ENCODE results near the gene TFAP2E.

The TFAP2E gene

GRCh38 chr1:35561972-35562680 lies 11.0 kb upstream of the TFAP2E start:
- TF ChIP-seq RARB (CRISPR knock-in tag; IDR thresholded peaks at IDR 0.05), result no peak
- TF ChIP-seq GLIS3 (CRISPR knock-in tag; IDR thresholded peaks at IDR 0.05), result no peak
- TF ChIP-seq ZC3H10 (CRISPR knock-in tag; IDR thresholded peaks at IDR 0.05), result no peak
- no peak for TF ChIP-seq ZFP30 (CRISPR knock-in tag; IDR thresholded peaks at IDR 0.05)
- TF ChIP-seq ESRRG (CRISPR knock-in tag; IDR thresholded peaks at IDR 0.05), result no peak
- no peak for TF ChIP-seq TOX (CRISPR knock-in tag; IDR thresholded peaks at IDR 0.05; ENCODE audit: borderline replicate concordance)
- TF ChIP-seq TSHZ2 (CRISPR knock-in tag; IDR thresholded peaks at IDR 0.05), result no peak
- TF ChIP-seq ARNTL (CRISPR knock-in tag; IDR thresholded peaks at IDR 0.05; ENCODE audit: borderline replicate concordance, low read depth), result no peak
- TF ChIP-seq CSDC2 (CRISPR knock-in tag; IDR thresholded peaks at IDR 0.05), result no peak
- TF ChIP-seq ZNF8 (CRISPR knock-in tag; IDR thresholded peaks at IDR 0.05), result no peak
- no peak for TF ChIP-seq ZNF565 (CRISPR knock-in tag; conservative IDR thresholded peaks at IDR 0.05; ENCODE audit: low read depth)
- TF ChIP-seq TCF4 (CRISPR knock-in tag; IDR thresholded peaks at IDR 0.05; ENCODE audit: borderline replicate concordance), result no peak
- no peak for TF ChIP-seq ZFP3 (CRISPR knock-in tag; IDR thresholded peaks at IDR 0.05)
- no peak for TF ChIP-seq PPARA (CRISPR knock-in tag; IDR thresholded peaks at IDR 0.05; ENCODE audit: borderline replicate concordance)
- TF ChIP-seq SNAI2 (CRISPR knock-in tag; IDR thresholded peaks at IDR 0.05), result no peak
- no peak for TF ChIP-seq OSR1 (CRISPR knock-in tag; IDR thresholded peaks at IDR 0.05)
- no peak for TF ChIP-seq ZNF70 (CRISPR knock-in tag; IDR thresholded peaks at IDR 0.05)
- TF ChIP-seq POU6F1 (CRISPR knock-in tag; IDR thresholded peaks at IDR 0.05; ENCODE audit: borderline replicate concordance, low read depth), result no peak
- no peak for ATAC-seq

- no peak for TF ChIP-seq ZNF565 (CRISPR knock-in tag; conservative IDR thresholded peaks at IDR 0.05; ENCODE audit: low read depth)
- TF ChIP-seq, protein P1, sequence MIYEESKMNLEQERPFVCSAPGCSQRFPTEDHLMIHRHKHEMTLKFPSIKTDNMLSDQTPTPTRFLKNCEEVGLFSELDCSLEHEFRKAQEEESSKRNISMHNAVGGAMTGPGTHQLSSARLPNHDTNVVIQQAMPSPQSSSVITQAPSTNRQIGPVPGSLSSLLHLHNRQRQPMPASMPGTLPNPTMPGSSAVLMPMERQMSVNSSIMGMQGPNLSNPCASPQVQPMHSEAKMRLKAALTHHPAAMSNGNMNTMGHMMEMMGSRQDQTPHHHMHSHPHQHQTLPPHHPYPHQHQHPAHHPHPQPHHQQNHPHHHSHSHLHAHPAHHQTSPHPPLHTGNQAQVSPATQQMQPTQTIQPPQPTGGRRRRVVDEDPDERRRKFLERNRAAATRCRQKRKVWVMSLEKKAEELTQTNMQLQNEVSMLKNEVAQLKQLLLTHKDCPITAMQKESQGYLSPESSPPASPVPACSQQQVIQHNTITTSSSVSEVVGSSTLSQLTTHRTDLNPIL (CRISPR knock-in tag; IDR thresholded peaks at IDR 0.05; ENCODE audit: low read depth), result no peak
- no peak for TF ChIP-seq TOX (CRISPR knock-in tag; IDR thresholded peaks at IDR 0.05; ENCODE audit: borderline replicate concordance)
- ATAC-seq, result no peak
Measured at GRCh38 chr1:35563166-35563565, 9.9 kb upstream of the TFAP2E start.

DNA sequence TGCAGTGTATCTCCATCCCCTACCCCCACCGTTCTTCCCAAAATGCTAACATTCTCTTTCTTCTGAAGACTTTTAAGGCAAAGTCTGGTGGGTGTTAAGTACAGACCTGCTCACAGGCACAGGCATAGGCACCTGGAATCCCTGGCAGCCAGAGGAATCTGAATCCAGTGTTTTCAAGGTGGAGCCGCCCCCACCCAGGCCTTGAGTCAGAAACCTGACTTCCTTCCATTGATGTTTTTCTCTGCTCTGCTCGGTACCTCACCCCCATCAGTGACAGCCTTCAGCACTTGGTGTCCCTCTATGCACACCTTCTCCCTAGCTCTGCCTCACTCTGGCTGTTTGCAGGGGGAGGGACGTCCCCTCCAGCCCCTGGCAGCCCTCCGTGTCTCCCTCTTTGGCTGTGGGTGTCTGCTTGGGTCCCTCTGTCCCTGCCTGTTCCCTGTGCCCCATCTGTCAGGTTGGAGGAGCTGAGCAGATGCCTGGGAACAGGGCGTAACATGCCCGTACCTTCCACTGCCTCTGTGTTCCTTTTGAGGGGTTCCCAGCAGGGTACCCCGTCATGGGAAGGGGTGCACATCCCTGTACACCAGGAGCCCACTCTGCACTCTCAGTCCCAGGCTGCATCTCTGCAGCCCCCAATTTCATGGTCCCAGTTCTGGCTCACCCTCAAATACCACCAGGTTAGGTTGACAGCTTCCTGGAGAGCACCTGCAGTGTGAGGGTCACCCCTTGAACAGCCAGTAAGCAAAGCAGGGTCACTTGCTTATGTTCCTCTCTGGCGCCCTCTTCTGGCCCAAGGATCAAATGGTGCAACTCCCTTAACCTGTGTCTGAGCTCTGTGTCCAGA lies 8.9 kb upstream of the TFAP2E start:
- ATAC-seq, result peak; percentile 78
- TF ChIP-seq ZFP30 (CRISPR knock-in tag; IDR thresholded peaks at IDR 0.05), result no peak
- no peak for TF ChIP-seq OSR1 (CRISPR knock-in tag; IDR thresholded peaks at IDR 0.05)
- no peak for TF ChIP-seq BACH2 (CRISPR knock-in tag; IDR thresholded peaks at IDR 0.05; ENCODE audit: borderline replicate concordance)
- TF ChIP-seq, protein P2, sequence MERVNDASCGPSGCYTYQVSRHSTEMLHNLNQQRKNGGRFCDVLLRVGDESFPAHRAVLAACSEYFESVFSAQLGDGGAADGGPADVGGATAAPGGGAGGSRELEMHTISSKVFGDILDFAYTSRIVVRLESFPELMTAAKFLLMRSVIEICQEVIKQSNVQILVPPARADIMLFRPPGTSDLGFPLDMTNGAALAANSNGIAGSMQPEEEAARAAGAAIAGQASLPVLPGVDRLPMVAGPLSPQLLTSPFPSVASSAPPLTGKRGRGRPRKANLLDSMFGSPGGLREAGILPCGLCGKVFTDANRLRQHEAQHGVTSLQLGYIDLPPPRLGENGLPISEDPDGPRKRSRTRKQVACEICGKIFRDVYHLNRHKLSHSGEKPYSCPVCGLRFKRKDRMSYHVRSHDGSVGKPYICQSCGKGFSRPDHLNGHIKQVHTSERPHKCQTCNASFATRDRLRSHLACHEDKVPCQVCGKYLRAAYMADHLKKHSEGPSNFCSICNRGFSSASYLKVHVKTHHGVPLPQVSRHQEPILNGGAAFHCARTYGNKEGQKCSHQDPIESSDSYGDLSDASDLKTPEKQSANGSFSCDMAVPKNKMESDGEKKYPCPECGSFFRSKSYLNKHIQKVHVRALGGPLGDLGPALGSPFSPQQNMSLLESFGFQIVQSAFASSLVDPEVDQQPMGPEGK (CRISPR knock-in tag; IDR thresholded peaks at IDR 0.05; ENCODE audit: borderline replicate concordance), result no peak
- TF ChIP-seq SNAI2 (CRISPR knock-in tag; IDR thresholded peaks at IDR 0.05), result no peak
- TF ChIP-seq, protein P3, sequence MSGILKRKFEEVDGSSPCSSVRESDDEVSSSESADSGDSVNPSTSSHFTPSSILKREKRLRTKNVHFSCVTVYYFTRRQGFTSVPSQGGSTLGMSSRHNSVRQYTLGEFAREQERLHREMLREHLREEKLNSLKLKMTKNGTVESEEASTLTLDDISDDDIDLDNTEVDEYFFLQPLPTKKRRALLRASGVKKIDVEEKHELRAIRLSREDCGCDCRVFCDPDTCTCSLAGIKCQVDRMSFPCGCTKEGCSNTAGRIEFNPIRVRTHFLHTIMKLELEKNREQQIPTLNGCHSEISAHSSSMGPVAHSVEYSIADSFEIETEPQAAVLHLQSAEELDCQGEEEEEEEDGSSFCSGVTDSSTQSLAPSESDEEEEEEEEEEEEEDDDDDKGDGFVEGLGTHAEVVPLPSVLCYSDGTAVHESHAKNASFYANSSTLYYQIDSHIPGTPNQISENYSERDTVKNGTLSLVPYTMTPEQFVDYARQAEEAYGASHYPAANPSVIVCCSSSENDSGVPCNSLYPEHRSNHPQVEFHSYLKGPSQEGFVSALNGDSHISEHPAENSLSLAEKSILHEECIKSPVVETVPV (CRISPR knock-in tag; IDR thresholded peaks at IDR 0.05), result no peak
- no peak for TF ChIP-seq ZFP3 (CRISPR knock-in tag; IDR thresholded peaks at IDR 0.05)
- TF ChIP-seq, protein P1 (CRISPR knock-in tag; IDR thresholded peaks at IDR 0.05; ENCODE audit: low read depth), result no peak
- TF ChIP-seq TOX (CRISPR knock-in tag; IDR thresholded peaks at IDR 0.05; ENCODE audit: borderline replicate concordance), result no peak
- TF ChIP-seq ESRRG (CRISPR knock-in tag; IDR thresholded peaks at IDR 0.05), result no peak
- no peak for TF ChIP-seq POU6F1 (CRISPR knock-in tag; IDR thresholded peaks at IDR 0.05; ENCODE audit: borderline replicate concordance, low read depth)
- TF ChIP-seq ZC3H10 (CRISPR knock-in tag; IDR thresholded peaks at IDR 0.05), result no peak
- TF ChIP-seq CSDC2 (CRISPR knock-in tag; IDR thresholded peaks at IDR 0.05), result no peak
- no peak for TF ChIP-seq PPARA (CRISPR knock-in tag; IDR thresholded peaks at IDR 0.05; ENCODE audit: borderline replicate concordance)
- TF ChIP-seq GLIS3 (CRISPR knock-in tag; IDR thresholded peaks at IDR 0.05), result no peak
- TF ChIP-seq ZNF8 (CRISPR knock-in tag; IDR thresholded peaks at IDR 0.05), result no peak
- TF ChIP-seq ARNTL (CRISPR knock-in tag; IDR thresholded peaks at IDR 0.05; ENCODE audit: borderline replicate concordance, low read depth), result no peak

Data from SK-N-SH treated with all-trans-retinoic acid at 6 μM for 48 hours (cell line).